ENCODE measurements around the gene PPCDC.

Gene PPCDC, protein sequence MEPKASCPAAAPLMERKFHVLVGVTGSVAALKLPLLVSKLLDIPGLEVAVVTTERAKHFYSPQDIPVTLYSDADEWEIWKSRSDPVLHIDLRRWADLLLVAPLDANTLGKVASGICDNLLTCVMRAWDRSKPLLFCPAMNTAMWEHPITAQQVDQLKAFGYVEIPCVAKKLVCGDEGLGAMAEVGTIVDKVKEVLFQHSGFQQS

DNA sequence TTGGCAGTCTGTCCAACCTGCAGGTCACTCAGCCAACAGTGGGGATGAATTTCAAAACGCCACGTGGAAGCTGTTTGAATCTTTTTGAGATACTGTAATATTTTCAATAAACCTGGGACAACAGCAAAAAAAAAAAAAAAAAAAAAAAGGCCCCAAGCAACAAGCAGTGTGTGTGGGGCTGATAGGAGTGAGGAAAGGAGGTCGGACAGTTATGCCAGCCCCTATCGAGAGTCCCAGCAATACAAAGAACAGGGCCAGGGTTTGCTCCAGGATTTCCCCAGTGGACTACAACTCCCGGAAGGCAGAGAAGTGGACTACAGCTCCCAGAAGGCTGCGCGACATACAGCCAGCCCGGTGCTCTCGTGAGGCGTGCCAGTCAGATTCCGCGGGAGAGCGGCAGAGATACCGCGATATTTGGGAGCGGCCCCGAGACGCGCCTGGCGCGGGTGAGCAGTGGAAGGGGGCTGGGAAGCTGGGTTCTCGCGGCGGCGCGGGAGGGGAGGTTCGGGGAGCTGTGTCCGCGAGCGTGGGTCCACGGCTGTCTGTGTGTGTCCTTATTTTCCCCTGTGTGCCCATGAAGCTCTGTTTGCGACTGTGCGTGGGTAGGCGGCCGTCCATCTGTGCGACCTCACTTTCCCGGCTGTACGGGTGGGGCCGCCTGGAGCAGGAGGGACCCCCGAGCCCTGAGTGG, at the start of gene PPCDC:
Gene PPCDC (plus strand): TSS at position 410 of the 691 bp plus-strand sequence. CDS start 4,729 bp downstream, outside the sequence.
- DNase-seq: peak; percentile 85

DNA sequence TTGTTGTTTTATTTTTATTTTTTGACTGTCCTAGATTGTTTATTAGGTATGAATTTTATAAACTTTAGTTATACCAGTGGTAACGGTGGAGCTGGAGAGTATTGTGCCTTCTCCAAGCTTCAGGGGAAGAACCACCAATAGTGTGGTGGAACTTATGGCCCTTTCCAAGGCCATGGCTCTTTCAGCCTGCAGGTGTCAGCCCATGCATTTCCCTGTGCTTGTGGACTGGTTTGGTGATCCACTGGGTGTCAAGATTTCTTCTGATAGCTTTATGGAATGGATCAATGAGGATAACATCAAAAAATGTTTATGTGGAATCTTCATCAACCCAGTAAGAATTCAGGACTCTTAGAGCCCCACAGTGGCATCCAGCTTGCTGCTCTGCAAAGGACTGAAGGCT, 47.2 kb upstream of the PPCDC start:
- DNase-seq: no peak

- DNase-seq: no peak
These were observed 45.8 kb upstream of the PPCDC start for GRCh38 chr15:74977599-74977998.

GRCh38 chr15:74978077-74978476, 45.3 kb upstream of the PPCDC start:
- DNase-seq: no peak

GRCh38 chr15:74978503-74978902, 44.9 kb upstream of the PPCDC start:
- no peak for DNase-seq

- no peak for DNase-seq
These were observed 41.2 kb upstream of the PPCDC start for GRCh38 chr15:74982183-74982582.

DNA sequence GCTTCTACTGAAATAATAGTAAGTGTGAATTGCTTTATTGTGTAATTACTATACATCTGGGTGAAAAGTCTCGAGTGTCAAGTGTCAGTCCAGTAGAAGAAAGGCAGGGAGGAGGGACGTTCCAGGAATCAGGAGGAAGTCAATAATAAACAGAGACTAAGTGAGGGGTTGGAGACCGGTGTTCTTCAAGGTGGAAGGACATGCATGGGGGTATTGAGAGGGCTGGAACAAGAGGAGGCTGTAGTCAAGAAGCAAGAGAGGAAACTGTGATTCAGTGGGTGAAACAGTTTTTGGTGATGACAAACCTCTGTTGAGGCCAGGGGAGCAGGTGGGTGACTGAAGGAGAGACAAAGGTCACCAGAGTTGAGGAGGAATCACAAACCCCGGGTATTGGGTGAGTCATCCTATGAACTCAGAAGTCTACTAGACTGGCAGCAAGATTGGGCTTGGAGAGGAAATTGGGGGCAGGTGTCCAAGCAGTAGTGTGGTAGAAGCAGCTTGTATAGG, 39.6 kb upstream of the PPCDC start:
- no peak for DNase-seq

DNA sequence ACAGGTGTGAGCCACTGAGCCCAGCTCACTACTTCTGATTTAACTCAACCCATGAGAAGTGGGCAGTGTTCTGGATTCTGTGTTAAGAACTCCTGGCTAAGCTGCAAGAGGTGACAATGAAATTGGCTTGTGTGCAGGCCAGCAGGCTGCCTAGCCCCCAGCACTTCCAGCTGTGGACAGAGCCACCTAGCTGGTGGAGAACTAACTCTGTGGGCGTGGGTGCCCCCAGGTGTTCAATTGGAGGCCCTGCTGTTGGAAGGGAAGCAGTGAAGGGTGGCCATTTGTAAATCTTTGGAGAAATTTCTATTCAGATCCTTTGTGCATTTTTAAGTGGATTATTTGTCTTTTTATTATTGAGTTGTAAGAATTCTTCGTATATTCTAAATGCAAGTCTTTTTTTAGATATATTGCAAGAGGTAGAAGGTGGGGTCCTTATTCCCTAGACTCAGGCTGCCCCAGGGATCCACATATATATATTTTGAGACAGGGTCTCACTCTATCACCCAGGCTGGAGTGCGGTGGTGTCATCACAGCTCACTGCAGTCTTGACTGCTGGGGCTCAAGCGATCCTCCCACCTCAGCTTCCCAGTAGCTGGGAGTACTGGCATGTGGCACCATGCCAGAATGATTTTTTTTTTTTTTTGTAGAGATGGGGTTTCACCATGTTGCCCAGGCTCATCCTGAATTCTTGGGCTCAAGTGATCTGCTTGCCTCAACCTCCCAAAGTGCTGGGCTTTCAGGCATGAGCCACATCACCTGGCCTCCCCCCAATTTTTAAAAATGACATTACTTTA, 35.2 kb upstream of the PPCDC start:
- DNase-seq: peak; percentile 17

DNA sequence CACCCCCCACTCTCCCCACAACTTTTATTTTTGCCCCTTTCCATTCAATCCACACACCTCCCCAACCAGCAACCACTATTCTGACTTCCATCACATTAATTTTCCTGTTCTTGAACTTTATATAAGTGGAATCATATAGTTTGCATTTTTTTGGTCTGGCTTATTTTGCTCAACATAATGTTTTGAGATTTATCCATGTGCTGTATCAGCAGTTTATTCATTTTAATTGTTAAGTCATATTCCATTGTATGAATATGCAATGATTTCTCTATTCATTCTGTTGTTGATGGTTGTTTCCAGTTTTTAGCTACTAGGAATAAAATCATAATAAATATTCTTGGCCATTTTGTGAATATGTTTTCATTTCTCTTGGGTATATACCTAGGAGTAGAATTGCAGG, 33.9 kb upstream of the PPCDC start:
- no peak for DNase-seq

DNA sequence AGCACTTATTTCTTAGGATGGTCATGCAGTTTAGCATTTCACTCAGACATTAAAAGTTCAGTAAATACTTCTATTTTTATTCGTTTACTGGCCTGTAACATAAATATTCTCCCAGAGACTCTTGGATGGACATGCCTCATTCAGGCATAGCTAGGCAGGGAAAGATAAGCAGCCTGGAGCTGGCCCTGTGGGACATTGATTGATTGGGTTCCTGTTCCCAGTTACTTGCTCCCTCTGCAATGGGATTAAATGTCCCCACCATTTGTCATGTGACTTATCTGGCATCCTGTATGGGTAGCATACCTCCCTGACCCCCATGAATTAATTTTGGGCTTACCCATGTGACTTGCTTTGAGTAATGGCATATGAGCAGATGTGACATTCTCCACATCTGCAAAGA, 30.8 kb upstream of the PPCDC start:
- DNase-seq: no peak

GRCh38 chr15:74994236-74994635, 29.2 kb upstream of the PPCDC start:
- DNase-seq: no peak

GRCh38 chr15:74994685-74995084, 28.7 kb upstream of the PPCDC start:
- DNase-seq: no peak

- peak; percentile 80 for DNase-seq
These were observed 28.1 kb upstream of the PPCDC start, which contains the start of gene SCAMP5 for GRCh38 chr15:74995182-74995778. TSS of gene SCAMP5 (plus strand) at chr15:74995563. CDS start at chr15:75011840, 16,277 bp downstream.

DNA sequence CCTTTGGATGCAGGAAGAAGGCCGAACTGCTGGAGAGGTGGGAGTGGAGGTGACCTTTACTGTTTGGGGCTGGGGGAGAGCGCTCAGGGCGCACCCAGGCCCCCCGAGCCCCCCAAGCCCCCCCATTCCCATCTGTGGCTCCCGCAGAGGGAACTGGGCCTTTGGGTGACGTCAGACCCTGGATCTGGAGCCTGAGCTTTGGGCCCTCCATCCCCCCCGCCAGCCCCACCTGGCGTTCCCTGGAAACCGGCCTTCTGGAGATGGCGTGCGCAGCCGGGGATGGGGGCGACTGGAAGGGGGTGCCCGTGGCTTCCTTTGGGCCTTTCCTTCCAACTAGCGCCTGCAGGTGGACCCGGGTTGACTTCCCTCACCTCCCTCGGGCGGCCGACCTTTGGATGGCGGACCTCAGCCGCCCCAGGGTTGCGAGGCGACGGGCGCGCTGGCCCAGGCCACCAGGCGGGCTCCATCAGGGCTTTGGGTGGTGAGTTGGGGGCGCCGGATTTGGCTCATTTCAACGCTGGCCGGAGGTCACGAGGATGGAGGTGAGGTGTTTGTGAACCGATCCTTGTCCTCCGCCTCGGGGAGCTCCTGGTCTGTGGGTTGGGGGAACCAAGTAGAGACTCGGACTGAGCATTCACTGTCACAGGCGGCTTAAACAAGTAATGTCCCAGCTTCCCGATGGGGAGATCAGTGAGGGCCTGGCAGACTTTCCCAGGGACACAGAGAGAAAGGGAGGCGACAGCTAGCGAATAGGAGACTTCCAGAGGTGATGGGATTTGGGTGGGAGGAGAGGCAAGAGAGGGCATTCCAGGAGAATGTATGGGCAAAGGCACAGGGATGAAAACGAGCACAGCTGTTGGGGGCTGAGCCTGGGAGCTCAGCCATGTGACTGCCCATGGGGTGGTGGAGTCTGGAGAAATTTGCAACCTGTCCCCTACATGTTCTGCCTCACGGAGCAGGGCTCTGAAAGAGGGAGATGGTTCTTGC, 27.3 kb upstream of the PPCDC start:
- no peak for DNase-seq

DNA sequence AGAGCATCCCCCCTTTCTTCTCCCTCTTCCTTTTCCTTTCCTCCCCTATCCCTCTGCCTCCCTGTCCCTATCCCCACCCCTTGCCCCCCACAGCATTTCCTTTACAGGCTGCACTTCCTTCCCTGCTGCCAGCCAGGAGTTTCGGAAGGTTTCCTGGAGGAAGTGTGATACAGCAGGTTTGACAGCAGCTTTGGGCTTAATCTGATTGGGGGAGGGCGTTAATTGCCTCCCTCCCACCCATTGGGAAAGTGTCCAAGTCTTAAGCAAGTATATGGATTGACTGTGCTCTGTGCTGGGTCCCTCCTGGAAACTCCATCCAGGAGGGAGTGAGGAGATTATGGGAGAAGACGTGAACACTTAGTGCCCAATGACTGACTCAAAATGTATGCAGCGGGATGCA, 26.2 kb upstream of the PPCDC start:
- no peak for DNase-seq

- no peak for DNase-seq
These were observed 25.8 kb upstream of the PPCDC start for GRCh38 chr15:74997543-74997942.

DNA sequence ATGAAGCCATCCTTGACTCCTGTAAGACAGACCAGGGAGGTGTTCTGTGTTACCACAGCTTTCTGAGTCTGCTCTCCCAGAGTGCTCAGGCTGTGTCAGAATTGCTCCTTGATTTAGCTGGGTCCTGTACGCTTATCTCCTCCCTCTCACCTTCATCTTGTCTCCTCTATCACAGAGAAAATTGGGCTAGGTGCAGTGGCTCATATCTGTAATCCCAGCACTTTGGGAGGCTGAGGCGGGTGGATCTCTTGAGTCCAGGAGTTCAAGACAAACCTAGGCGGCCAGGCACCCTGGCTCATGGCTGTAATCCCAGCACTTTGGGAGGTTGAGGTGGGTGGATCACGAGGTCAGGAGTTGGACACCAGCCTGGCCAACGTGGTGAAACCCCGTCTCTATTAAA, 22.1 kb upstream of the PPCDC start:
- DNase-seq: no peak

DNA sequence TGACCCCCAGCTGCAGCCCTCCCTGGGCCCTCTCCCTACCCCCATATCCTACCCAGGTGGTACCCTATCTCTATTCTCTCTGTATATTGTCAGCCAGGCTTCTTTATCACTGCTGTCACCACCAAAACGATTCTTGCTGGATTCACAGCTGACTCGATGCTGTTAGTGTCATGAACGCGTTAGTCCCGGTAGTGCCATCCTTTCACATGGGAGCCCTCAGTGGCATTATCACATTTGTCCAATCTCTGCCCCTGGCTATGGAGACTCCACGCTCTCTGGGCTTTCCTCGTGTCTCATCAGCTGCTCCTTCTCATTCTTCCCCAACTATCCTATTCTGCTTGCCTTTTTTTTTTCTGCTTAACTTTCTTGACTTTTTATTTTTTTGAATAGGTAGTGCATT, 21.0 kb upstream of the PPCDC start:
- DNase-seq: no peak

- no peak for DNase-seq
These were observed 16.2 kb upstream of the PPCDC start for GRCh38 chr15:75007216-75007615.

DNA sequence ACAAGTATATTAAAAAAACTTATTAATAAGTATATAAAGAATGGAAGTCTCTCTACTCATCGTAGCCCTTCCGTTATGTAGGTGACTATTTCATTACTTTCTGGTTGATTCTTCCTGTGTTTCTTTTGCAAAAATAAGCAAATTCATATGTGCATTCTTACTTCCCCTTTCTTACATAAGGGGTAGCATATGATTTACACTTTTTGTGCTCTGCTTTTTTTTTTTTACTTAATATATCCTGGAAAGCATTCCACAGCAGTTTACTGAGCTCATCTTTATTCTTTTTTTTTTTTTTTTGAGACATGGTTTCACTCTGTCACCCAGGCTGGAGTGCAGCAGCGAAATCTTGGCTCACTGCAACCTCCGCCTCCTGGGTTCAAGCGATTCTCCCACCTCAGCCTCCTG, 15.2 kb upstream of the PPCDC start:
- no peak for DNase-seq

GRCh38 chr15:75008629-75009326, 14.6 kb upstream of the PPCDC start:
- no peak for DNase-seq

Data from NCI-H2081 treated with DMSO at 0.1 percent for 48 hours (cell line).